Gastrocnemius medialis (tissue), 4 donors: ENCODE measurements around the gene NDUFA12.
A peak's percentile ranks its signal among the peaks of the same experiment; 100 is the strongest.

ENCODE experiments used
- CTCF ChIP-seq, 5 experiments: fragments of 450-650 bp in 3 of 5; fragments of 200-600 bp in 2 of 5; sonication (generic) in 2 of 5; IDR thresholded peaks in 4 of 5; conservative IDR thresholded peaks in 1 of 5; 1 replicate in 4 of 5; 2 replicates in 1 of 5; pipeline ENCODE4 v1.5.1; 2016 to 2019; ENCODE audit warnings: antibody characterized with exemption in 5 of 5, mild to moderate bottlenecking in 3 of 5, moderate library complexity in 3 of 5
- POLR2A ChIP-seq, 2 donors: fragments of 450-650 bp; IDR thresholded peaks; one replicate each; pipeline ENCODE4 v1.6.1; 2017; ENCODE audit warnings: antibody characterized with exemption in 2 of 2, mild to moderate bottlenecking in 2 of 2, moderate library complexity in 2 of 2

- TF ChIP-seq CTCF (IDR thresholded peaks at IDR 0.05 in 4 of 5, conservative IDR thresholded peaks at IDR 0.05 in 1 of 5) (no peak), POLR2A (IDR thresholded peaks at IDR 0.05) (peak in 1 of 2 donors; percentile 22)
Measured at GRCh38 chr12:94941440-94941862, 62.0 kb downstream of the NDUFA12 start.
